ENCODE data around the gene ACOT11.

DNA sequence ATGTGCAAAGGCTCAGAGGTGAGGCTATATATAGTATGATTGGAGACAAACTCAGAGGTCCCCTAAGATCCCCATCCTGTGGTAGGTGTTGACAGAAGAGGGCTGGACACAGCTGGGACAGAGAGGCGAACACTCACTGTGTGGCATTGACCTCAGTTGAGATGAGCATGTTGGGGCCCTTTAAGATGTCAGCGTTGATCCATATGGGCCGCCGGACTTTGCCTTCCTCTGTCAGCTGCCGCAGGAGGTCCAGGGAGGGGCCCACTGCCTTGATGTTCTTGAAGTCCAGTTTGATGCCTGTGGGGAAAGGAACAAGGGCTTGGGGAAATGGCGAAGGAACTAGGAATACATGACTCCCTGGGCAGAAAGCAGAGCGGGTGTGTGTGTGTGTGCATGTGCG lies 66.5 kb downstream of the ACOT11 start:
- TF ChIP-seq, protein P1, sequence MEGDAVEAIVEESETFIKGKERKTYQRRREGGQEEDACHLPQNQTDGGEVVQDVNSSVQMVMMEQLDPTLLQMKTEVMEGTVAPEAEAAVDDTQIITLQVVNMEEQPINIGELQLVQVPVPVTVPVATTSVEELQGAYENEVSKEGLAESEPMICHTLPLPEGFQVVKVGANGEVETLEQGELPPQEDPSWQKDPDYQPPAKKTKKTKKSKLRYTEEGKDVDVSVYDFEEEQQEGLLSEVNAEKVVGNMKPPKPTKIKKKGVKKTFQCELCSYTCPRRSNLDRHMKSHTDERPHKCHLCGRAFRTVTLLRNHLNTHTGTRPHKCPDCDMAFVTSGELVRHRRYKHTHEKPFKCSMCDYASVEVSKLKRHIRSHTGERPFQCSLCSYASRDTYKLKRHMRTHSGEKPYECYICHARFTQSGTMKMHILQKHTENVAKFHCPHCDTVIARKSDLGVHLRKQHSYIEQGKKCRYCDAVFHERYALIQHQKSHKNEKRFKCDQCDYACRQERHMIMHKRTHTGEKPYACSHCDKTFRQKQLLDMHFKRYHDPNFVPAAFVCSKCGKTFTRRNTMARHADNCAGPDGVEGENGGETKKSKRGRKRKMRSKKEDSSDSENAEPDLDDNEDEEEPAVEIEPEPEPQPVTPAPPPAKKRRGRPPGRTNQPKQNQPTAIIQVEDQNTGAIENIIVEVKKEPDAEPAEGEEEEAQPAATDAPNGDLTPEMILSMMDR (IDR thresholded peaks at IDR 0.05; ENCODE audit: poor library complexity), result no peak
- TF ChIP-seq EZH2phosphoT487 (IDR thresholded peaks at IDR 0.05; ENCODE audit: low read depth, severe bottlenecking, unreplicated experiment) (no peak), EZH2 (IDR thresholded peaks at IDR 0.05; ENCODE audit: borderline replicate concordance) (no peak)
